Measurements from ENCODE around the gene OR51V1. TPM values are rescaled to one million over a fixed set of nuclear protein-coding genes. Genes with fewer than 3 reads are reported as not detected.
"Not testable (repeated sequence)": the region's sequence is repeated elsewhere in the genome, so short reads cannot be mapped to it uniquely, and the experiment has no call there.

Gene OR51V1, protein sequence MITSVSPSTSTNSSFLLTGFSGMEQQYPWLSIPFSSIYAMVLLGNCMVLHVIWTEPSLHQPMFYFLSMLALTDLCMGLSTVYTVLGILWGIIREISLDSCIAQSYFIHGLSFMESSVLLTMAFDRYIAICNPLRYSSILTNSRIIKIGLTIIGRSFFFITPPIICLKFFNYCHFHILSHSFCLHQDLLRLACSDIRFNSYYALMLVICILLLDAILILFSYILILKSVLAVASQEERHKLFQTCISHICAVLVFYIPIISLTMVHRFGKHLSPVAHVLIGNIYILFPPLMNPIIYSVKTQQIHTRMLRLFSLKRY
- not detected in 2 replicates for total RNA-seq (2014; rRNA removed; shearing (Covaris generic))

GRCh38 chr11:5200582-5200981 is at the start of gene OR51V1:
OR51V1 (minus strand) TSS chr11:5200682; CDS start chr11:5200682, 0 bp downstream.
- no peak for DNase-seq (ENCODE audit: low spot score)

- DNase-seq (ENCODE audit: low spot score), result not testable (repeated sequence)
These were observed 49.4 kb upstream of the OR51V1 start, which contains the start of gene HBG1 for GRCh38 chr11:5249807-5250396. HBG1 (minus strand) TSS chr11:5249857; CDS start chr11:5249804, 53 bp downstream.

DNA sequence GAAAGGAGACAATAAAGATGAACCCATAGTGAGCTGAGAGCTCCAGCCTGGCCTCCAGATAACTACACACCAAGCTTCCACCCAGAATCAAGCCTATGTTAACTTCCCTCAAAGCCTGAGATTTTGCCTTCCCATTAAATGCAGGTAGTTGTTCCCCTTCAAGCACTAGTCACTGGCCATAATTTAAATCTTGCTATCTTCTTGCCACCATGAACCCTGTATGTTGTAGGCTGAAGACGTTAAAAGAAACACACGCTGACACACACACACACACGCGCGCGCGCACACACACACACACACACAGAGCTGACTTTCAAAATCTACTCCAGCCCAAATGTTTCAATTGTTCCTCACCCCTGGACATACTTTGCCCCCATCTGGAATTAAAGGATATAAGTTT is 48.0 kb upstream of the OR51V1 start:
- DNase-seq (ENCODE audit: low spot score), result not testable (repeated sequence)

GRCh38 chr11:5247472-5248192 is 47.1 kb upstream of the OR51V1 start:
- no peak for DNase-seq (ENCODE audit: low spot score)

GRCh38 chr11:5246772-5247471 is 46.4 kb upstream of the OR51V1 start:
- no peak for DNase-seq (ENCODE audit: low spot score)

GRCh38 chr11:5245155-5245554 is 44.7 kb upstream of the OR51V1 start:
- DNase-seq (ENCODE audit: low spot score), result no peak

- DNase-seq (ENCODE audit: low spot score), result no peak
These were observed 43.3 kb upstream of the OR51V1 start for GRCh38 chr11:5243816-5244180.

GRCh38 chr11:5242933-5243815 is 42.7 kb upstream of the OR51V1 start:
- no peak for DNase-seq (ENCODE audit: low spot score)

DNA sequence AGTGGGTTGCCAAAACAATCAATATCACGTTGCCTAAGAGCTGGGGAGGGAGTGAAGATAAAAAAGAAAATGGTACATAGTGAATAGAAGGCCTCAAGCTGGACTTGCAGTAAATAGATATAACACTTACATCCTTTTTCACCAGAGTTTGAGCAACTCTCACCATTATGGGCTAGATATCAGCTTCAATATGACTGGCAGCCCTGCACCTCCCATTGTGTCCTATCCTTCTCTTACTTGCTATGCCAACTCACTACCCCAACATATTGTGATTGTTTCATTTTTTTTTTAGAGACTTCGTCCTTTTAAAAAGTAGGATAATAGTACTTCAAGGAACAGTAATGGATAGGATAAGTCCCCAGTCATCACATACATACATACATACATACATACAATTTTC is 41.7 kb upstream of the OR51V1 start:
- no peak for DNase-seq (ENCODE audit: low spot score)

DNA sequence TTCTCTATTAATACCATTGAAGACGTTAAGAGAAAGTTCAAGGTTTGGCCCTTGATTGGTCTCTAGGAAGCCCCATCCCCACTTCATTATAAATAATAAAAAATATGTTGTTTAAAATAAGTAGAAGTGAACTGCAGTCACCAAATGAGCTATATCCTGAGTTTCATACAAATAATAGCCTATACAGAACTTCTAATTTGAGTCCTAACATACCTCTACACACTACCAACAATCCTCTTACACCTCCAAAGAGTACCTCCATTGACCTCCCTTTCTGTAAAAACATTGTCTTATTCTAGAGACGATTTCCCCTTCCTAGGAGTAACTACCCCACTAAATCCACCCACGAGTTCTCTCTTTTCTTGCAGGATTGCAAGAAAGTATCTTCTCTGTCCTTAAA is 41.0 kb upstream of the OR51V1 start:
- no peak for DNase-seq (ENCODE audit: low spot score)

DNA sequence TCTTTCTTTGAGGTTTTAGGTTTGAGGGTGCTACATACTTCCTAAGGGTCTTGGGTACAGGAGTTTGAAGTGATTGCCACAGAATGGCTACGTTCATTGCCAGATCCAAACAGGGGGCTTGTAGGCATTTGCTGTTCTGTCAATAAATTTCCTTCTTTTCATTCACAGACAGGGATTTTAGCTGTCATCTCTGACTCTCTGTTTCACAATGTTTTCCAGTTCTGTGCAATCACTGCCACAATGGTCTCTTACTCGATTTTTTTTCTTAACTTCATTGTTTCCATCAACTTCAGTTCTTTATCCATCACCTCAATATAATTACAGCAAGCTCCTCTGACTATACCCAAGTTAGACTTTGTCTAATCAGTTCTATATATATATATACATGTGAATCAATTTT is 40.0 kb upstream of the OR51V1 start:
- DNase-seq (ENCODE audit: low spot score), result no peak

GRCh38 chr11:5240056-5240455 is 39.6 kb upstream of the OR51V1 start:
- no peak for DNase-seq (ENCODE audit: low spot score)

DNA sequence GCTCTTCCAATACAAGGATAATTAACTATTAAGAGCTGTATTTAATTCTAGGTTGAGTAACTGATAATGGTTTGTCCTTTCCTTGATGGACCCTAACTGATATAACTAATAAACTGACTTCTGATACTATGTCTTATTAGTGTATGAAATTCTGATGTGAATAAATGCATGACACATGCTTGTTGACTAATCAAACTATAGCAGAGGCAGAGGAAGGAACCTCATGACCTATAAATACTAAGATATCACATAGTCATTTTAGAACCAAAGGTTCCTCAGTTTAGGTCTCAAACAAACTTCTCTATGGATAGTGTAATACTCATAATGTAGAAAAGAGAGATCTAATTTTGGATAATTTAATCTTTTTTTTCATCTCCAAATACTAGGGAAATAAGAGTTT is 38.6 kb upstream of the OR51V1 start:
- no peak for DNase-seq (ENCODE audit: low spot score)

DNA sequence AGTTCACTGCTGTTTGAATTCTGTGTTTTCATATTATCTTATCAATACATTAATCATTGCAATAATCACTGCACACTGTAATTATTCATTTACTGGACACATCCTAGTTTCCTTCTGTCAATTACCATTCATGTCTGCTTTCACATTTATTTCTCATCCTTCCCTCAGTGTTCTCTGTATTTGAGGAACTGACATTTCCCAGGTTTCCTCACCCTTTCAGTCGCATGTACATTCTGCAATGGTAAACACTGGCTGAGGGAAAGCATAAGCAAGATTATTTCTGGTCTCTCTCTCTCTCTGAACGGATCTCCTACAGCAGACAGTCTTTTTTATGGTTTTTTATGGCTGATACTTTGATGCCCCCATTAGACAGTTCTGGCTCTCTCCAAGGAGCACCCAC is 38.0 kb upstream of the OR51V1 start:
- no peak for DNase-seq (ENCODE audit: low spot score)

DNA sequence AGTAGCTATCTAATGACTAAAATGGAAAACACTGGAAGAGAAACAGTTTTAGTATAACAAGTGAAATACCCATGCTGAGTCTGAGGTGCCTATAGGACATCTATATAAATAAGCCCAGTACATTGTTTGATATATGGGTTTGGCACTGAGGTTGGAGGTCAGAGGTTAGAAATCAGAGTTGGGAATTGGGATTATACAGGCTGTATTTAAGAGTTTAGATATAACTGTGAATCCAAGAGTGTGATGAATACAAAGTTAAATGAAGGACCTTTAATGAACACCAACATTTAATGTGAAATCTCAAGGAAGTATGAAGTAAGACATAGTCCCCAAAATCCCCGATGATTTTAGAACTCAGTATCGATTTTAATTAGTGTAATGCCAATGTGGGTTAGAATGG is 36.9 kb upstream of the OR51V1 start:
- no peak for DNase-seq (ENCODE audit: low spot score)

DNA sequence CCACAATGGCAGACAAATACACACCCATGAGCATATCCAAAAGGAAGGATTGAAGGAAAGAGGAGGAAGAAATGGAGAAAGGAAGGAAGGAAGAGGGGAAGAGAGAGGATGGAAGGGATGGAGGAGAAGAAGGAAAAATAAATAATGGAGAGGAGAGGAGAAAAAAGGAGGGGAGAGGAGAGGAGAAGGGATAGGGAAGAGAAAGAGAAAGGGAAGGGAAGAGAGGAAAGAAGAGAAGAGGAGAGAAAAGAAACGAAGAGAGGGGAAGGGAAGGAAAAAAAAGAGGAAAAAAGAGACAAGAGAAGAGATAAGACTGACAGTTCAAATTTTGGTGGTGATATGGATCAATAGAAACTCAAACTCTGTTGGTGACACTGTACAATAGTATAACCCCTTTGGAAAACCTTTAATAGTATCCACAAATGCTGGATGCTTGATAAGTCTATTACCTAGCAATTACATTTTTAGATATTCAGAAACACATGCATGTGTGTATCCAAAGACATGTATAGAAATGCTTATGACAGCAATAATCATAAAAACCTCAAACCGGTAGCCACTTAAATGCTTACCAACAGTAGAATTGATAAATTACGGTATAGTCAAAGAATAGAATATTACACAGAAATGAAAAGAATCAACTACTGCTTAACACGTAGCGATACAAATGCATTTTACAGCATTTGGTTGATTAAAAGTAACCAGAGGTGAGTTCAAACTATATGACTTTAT is 35.0 kb upstream of the OR51V1 start:
- no peak for DNase-seq (ENCODE audit: low spot score)

DNA sequence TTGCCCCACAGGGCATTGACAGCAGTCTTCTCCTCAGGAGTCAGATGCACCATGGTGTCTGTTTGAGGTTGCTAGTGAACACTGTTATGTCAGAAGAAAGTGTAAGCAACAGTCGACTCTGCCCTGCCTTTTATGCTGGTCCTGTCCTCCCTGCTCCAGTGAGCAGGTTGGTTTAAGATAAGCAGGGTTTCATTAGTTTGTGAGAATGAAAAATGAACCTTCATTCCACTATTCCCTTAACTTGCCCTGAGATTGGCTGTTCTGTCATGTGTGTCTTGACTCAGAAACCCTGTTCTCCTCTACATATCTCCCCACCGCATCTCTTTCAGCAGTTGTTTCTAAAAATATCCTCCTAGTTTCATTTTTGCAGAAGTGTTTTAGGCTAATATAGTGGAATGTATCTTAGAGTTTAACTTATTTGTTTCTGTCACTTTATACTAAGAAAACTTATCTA is 33.9 kb upstream of the OR51V1 start, which contains the start of gene HBD:
HBD (minus strand) TSS at position 103 of the 454 bp plus-strand sequence; CDS start at position 53, 50 bp downstream.
- no peak for DNase-seq (ENCODE audit: low spot score)

DNA sequence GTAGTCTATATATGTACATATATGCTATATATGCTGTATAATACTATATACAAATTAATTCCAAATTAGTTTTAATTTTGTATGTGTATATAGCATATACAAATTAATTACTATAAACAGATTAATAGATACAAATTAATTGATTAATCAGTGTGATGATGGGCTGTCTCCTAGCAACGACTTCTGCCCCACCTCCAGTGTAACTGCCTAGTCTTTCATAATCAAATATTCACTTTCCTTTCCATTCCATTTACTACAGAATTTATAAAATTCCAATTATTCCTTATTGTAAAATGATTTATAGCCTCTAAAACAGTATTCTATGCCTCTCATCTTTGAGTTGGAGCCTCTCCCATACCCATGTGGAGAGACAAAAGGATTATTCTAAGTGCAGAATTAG is 32.8 kb upstream of the OR51V1 start:
- no peak for DNase-seq (ENCODE audit: low spot score)

DNA sequence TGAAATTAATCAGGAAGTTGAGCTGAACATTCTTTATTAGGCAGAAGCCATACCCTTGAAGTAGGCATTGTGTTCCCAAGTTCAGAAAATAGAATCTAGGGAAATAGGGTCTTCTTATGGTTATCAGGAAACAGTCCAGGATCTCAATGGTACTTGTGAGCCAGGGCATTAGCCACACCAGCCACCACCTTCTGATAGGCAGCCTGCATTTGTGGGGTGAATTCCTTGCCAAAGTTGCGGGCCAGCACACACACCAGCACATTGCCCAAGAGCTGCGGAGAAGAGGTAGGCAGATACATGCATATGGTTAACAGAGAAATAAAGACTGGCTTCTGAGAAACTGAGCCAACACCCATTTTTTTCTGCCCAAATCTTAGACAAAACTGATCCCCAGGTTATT is 32.3 kb upstream of the OR51V1 start:
- no peak for DNase-seq (ENCODE audit: low spot score)

GRCh38 chr11:5232176-5232575 is 31.7 kb upstream of the OR51V1 start:
- no peak for DNase-seq (ENCODE audit: low spot score)
